ENCODE measurements around the gene CALD1.

Gene CALD1

GRCh38 chr7:134999136-134999535, 219.7 kb downstream of the CALD1 start:
- no peak for DNase-seq (ENCODE audit: low spot score)

DNA sequence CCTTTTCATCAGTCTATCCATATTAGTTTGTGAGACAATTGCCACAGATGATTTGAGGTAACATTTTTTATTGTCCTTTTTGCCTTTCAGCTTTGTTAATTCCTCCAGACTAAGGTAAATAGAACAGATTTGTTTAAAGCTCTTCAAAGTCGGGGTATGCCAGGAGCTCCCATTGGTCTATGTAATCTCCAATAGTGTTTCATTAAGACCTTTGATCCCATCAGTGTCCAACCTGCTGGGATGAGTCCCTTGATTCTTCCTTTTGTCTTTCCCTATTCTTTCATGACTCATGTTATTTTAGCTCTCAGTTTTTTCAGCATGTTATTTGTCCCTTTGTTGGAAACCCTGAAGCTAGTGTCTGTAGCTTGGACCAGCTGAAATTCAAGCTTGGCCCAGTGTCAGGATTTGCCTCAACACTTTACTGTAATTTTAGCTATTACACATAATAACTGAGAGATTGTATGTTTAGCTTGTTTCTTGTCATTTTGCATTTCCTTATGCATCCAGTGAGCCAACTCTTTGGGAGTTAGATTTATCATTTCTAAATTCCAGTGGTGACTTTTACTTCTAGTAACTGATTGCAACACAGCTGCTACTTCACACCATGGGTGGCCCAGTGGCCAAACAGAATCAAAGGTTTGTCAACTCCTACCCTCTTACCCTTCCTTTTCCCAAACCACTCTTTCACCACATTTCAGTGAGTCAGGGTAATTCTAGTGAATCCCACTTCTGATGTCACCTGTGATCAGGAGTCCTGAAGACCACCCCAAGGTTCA, 222.1 kb downstream of the CALD1 start:
- DNase-seq (ENCODE audit: low spot score), result no peak

- no peak for DNase-seq (ENCODE audit: low spot score)
Observed at GRCh38 chr7:135012229-135012628, 232.8 kb downstream of the CALD1 start.

Small RNAs within 50 kb of the gene (small RNA-seq; reads per million reads assigned to genes)
- 0 reads per million in 2 experiments for gene TUBB3P2

All from SK-N-DZ (cell line).